Activated CD8-positive, alpha-beta memory T cell treated with anti-CD3 and anti-CD28 coated beads, Interleukin-2, amount 50 U/mL, for 48 hours (primary cell): ENCODE measurements around the gene CTXN2.

Experiments
- DNase-seq: peaks from one replicate; pipeline ENCODE4 v3.0.0-alpha.2; 2020

CTXN2 gene

GRCh38 chr15:48225771-48226170 lies 34.3 kb downstream of the CTXN2 start:
- no peak for DNase-seq

- DNase-seq: no peak
Measured at GRCh38 chr15:48230498-48230897, 39.0 kb downstream of the CTXN2 start.

GRCh38 chr15:48233246-48233645 lies 41.8 kb downstream of the CTXN2 start:
- DNase-seq: no peak

GRCh38 chr15:48239334-48239733 lies 47.9 kb downstream of the CTXN2 start:
- no peak for DNase-seq

- no peak for DNase-seq
Measured at GRCh38 chr15:48242015-48242414, 50.5 kb downstream of the CTXN2 start.

GRCh38 chr15:48242535-48242934 lies 51.1 kb downstream of the CTXN2 start:
- DNase-seq: no peak

- DNase-seq: no peak
Measured at GRCh38 chr15:48244921-48245320, 53.5 kb downstream of the CTXN2 start.

DNA sequence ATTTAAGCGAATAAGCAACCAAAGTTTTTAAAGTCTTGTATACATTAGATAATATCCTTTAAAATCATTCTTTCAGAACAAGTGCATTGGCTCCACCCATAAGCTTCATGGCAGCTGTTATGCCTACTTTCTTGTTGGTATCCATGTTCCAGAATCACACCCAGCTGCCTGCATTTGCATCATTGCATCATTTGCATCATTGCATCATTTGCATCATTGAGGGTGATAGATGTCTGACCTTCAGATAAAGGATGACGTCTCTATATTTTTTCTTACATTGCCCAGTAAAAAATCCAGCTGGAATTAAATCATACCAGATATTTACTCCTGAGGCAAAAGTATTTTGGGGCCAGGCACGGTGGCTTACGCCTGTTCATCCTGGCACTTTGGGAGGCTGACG lies 56.9 kb downstream of the CTXN2 start:
- DNase-seq: no peak

GRCh38 chr15:48250640-48251076 lies 59.2 kb downstream of the CTXN2 start:
- no peak for DNase-seq

DNA sequence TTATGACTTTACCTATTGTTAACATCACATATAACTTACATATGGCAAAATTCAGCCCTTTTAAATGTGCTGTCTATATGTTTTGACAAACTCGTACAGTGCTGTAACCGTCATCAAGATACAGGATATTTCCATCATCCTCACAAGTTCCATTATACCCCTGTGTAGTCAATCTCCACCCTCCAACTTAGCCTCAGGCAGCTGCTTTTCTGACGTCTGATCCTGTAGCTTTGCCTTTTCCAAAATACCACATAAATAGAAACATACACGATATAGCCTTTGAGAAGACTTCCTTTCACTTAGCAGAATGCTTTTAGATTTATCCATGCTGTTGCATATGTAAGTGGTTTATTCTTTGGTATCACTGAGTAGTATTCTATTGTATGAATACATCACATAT lies 61.7 kb downstream of the CTXN2 start:
- no peak for DNase-seq
